Stomach (tissue), 9 donors: ENCODE results near the gene NKIRAS1. TPM values are rescaled to one million over a fixed set of nuclear protein-coding genes. Genes with fewer than 3 reads are reported as not detected.

Experiments
- DNase-seq, 2 donors: peaks; one replicate each; pipeline versions ENCODE4 v3.0.0 to v3.0.0-alpha.2; 2013 to 2019
- H3K27ac ChIP-seq, 5 donors: fragments of 200-600 bp in 4 of 5; sonication (generic) in 4 of 5; one replicate each; pipeline ENCODE4 v1.5.1; 2013 to 2019; ENCODE audit warnings: mild to moderate bottlenecking in 1 of 5, moderate library complexity in 1 of 5
- H3K27me3 ChIP-seq, 3 donors: fragments of 200-600 bp; sonication (generic); one replicate each; pipeline ENCODE4 v1.5.1; 2017 to 2019; ENCODE audit warnings: mixed run types in 1 of 3
- H3K36me3 ChIP-seq, 4 donors: fragments of 200-600 bp; sonication (generic); 1 replicate in 3 of 4; 2 replicates in 1 of 4; pipeline ENCODE4 v1.5.1; 2016 to 2019
- H3K4me1 ChIP-seq, 4 donors: fragments of 200-600 bp; sonication (generic); one replicate each; pipeline ENCODE4 v1.5.1; 2016 to 2019
- H3K4me3 ChIP-seq, 4 donors: fragments of 200-600 bp; sonication (generic) in 3 of 4; one replicate each; pipeline ENCODE4 v1.5.1; 2016 to 2019; ENCODE audit warnings: mild to moderate bottlenecking in 1 of 4
- H3K9me3 ChIP-seq, 4 donors: fragments of 200-600 bp; sonication (generic); one replicate each; pipeline ENCODE4 v1.5.1; 2016 to 2019
- CTCF ChIP-seq, 7 experiments: fragments of 450-650 bp in 4 of 7; fragments of 200-600 bp in 3 of 7; sonication (generic) in 3 of 7; IDR thresholded peaks; one replicate each; pipeline ENCODE4 v1.5.1; 2016 to 2019; ENCODE audit warnings: antibody characterized with exemption in 7 of 7, control low read depth in 2 of 7, mild to moderate bottlenecking in 1 of 7
- EP300 ChIP-seq: sonication (generic); formaldehyde crosslinking; IDR thresholded peaks from one replicate; pipeline ENCODE4 v1.6.1; 2017; ENCODE audit warnings: antibody characterized with exemption
- POLR2A ChIP-seq, 4 donors: fragments of 450-650 bp; IDR thresholded peaks; one replicate each; pipeline ENCODE4 v1.6.1; 2016; ENCODE audit warnings: antibody characterized with exemption in 4 of 4, control low read depth in 2 of 4, mild to moderate bottlenecking in 1 of 4, moderate library complexity in 1 of 4
- POLR2AphosphoS5 ChIP-seq, 3 donors: sonication (generic); formaldehyde crosslinking; IDR thresholded peaks; one replicate each; pipeline ENCODE4 v1.6.1; 2016; ENCODE audit warnings: antibody characterized with exemption in 3 of 3
- WGBS, 5 donors: extraction: QIAGEN DNeasy Blood & Tissue Kit in 3 of 5; methylation state at CpG; one replicate each; pipeline versions ENCODE4 v1.1.5 to v1.1.7; 2013 to 2018; 5-methylcytosine and 5-hydroxymethylcytosine counted together
- intact Hi-C: fragments of 100-400 bp; cut with DNase I; formaldehyde crosslinking; loops from one replicate; pipeline ENCODE4 v1.15.1; 2023; ENCODE audit warnings: low total_unique reads
- polyA plus RNA-seq, 3 donors: library from polyadenylated mRNA; stranded (reverse); fragments of 200-250 nt; gene quantifications; one replicate each; pipeline ENCODE4 v1.2.3, GENCODE V29; 2013
- total RNA-seq, 5 donors: library from RNA; depleted of rRNA; stranded (reverse); fragments of >200 nt; gene quantifications; one replicate each; pipeline versions ENCODE4 v1.1.0 to v1.2.3, GENCODE V29; 2014 to 2016
- donor health status: healthy with polysubstance abuse.
- donor health status: Bipolar disorder and iron deficiency.
- donor health status: healthy.

Gene NKIRAS1
- total and polyA plus RNA-seq, 8 donors: 0.87 to 18.3 (median 7.6) TPM; not detected in 1

- Histone ChIP-seq H3K36me3 (peaks cover 18 to 74% (median 59%) of the 10 kb centered on the region in 4 donors), H3K4me3 (no peak overlapping the region), H3K27ac (no peak overlapping the region), H3K4me1 (peaks cover 5 to 75% (median 33%) of the 10 kb centered on the region in 4 donors), H3K27me3 (no peaks in the 10 kb centered on the region), H3K9me3 (no peaks in the 10 kb centered on the region)
- intact Hi-C loops: no loop called here
- 93 to 98% (median 97%) methylated on average over 5 of the region's 5 CpGs for WGBS, 5 donors
- no peak for TF ChIP-seq POLR2A (IDR thresholded peaks at IDR 0.05)
- no peak for TF ChIP-seq EP300
- no peak for TF ChIP-seq POLR2AphosphoS5 (IDR thresholded peaks at IDR 0.05)
- TF ChIP-seq CTCF (IDR thresholded peaks at IDR 0.05): no peak
- no peak for DNase-seq
Measured at GRCh38 chr3:23961913-23962312, 45.1 kb upstream of the NKIRAS1 start.

GRCh38 chr3:23961066-23961465 is 44.3 kb upstream of the NKIRAS1 start:
- TF ChIP-seq CTCF (IDR thresholded peaks at IDR 0.05): no peak
- TF ChIP-seq EP300: no peak
- TF ChIP-seq POLR2AphosphoS5 (IDR thresholded peaks at IDR 0.05): no peak
- TF ChIP-seq POLR2A (IDR thresholded peaks at IDR 0.05): no peak
- Histone ChIP-seq H3K4me3 (no peak overlapping the region), H3K4me1 (peaks cover 5 to 75% (median 32%) of the 10 kb centered on the region in 4 donors), H3K36me3 (peaks cover 17 to 71% (median 53%) of the 10 kb centered on the region in 4 donors), H3K27me3 (no peaks in the 10 kb centered on the region), H3K9me3 (no peaks in the 10 kb centered on the region), H3K27ac (peak overlapping the region in 1 of 5 donors; percentile 73)
- WGBS, 5 donors: 90 to 100% (median 100%) methylated on average over 1 of the region's 1 CpG
- intact Hi-C loops: no loop called here
- DNase-seq: no peak

GRCh38 chr3:23960649-23961048 is 43.9 kb upstream of the NKIRAS1 start:
- intact Hi-C loops: no loop called here
- no peak for DNase-seq
- peaks cover 5 to 75% (median 30%) of the 10 kb centered on the region in 4 donors for H3K4me1 ChIP-seq
- no peaks in the 10 kb centered on the region for H3K9me3 ChIP-seq
- TF ChIP-seq POLR2A (IDR thresholded peaks at IDR 0.05) (no peak), EP300 (no peak), POLR2AphosphoS5 (IDR thresholded peaks at IDR 0.05) (no peak)
- no peaks in the 10 kb centered on the region for H3K27me3 ChIP-seq
- 18 to 67% (median 38%) methylated on average over 1 of the region's 1 CpG for WGBS, 5 donors
- H3K27ac ChIP-seq: peak overlapping the region in 1 of 5 donors; percentile 73
- peaks cover 13 to 70% (median 49%) of the 10 kb centered on the region in 4 donors for H3K36me3 ChIP-seq
- H3K4me3 ChIP-seq: no peak overlapping the region

GRCh38 chr3:23959135-23959900 is 42.5 kb upstream of the NKIRAS1 start:
- Histone ChIP-seq H3K27me3 (no peaks in the 10 kb centered on the region), H3K36me3 (peaks cover 8 to 68% (median 42%) of the 10 kb centered on the region in 4 donors), H3K9me3 (no peaks in the 10 kb centered on the region), H3K4me3 (no peak overlapping the region), H3K4me1 (peaks cover 5 to 75% (median 37%) of the 10 kb centered on the region in 4 donors), H3K27ac (peak overlapping the region; percentile 30 to 73 (median 52))
- TF ChIP-seq CTCF (IDR thresholded peaks at IDR 0.05) (no peak), POLR2AphosphoS5 (IDR thresholded peaks at IDR 0.05) (peak in 2 of 3 donors; percentile 17 to 64)
- 59 to 69% (median 66%) methylated on average over 7 of the region's 7 CpGs for WGBS, 5 donors
- peak in 1 of 2 donors; percentile 31 for DNase-seq
- intact Hi-C loops: no loop called here

GRCh38 chr3:23956701-23957100 is 39.9 kb upstream of the NKIRAS1 start:
- WGBS, 5 donors: 29 to 68% (median 48%) methylated on average over 3 of the region's 3 CpGs
- Histone ChIP-seq H3K27ac (no peak overlapping the region), H3K27me3 (no peaks in the 10 kb centered on the region), H3K4me1 (peaks cover 13 to 88% (median 49%) of the 10 kb centered on the region in 4 donors), H3K4me3 (no peak overlapping the region), H3K9me3 (no peaks in the 10 kb centered on the region), H3K36me3 (peaks cover 4 to 51% (median 19%) of the 10 kb centered on the region in 4 donors)
- DNase-seq: no peak
- intact Hi-C loops: no loop called here
- TF ChIP-seq EP300 (no peak), POLR2A (IDR thresholded peaks at IDR 0.05) (no peak), CTCF (IDR thresholded peaks at IDR 0.05) (no peak), POLR2AphosphoS5 (IDR thresholded peaks at IDR 0.05) (no peak)
